A172 (cell line): ENCODE measurements around the gene PPAT. TPM values are rescaled to one million over a fixed set of nuclear protein-coding genes. Genes with fewer than 3 reads are reported as not detected.
"Not testable (repeated sequence)": the region's sequence is repeated elsewhere in the genome, so short reads cannot be mapped to it uniquely, and the experiment has no call there.

Source experiments
- DNase-seq: peaks from one replicate; pipeline ENCODE4 v3.0.0-alpha.2; 2015; ENCODE audit warnings: low spot score
- total RNA-seq: library from RNA; depleted of rRNA; stranded (reverse); fragments of >200 nt; shearing (Covaris generic); gene quantifications from 2 replicates; pipeline ENCODE4 v1.2.3, GENCODE V29; 2014; rRNA removed

Gene PPAT
- total RNA-seq, 1 experiment from 2014 or later = 34.5 TPM

DNA sequence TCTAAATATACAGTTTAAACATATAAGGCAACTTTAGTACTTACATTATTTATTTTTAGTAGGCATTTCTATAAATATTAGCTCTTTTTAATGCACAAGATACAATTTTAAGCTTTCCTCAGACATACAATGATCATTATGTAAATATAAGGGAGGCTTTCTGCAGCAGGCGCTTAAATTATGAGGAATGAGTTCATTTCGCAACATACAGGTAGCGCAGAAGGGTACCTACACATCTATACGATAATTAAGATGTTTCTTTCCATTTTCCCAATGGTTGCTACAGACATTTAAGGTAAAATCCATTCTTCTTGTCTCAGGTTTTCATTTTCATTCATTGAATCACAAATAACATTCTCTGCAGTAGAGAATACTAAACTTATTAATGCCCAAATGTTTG, 49.3 kb downstream of the PPAT start:
- no peak for DNase-seq

DNA sequence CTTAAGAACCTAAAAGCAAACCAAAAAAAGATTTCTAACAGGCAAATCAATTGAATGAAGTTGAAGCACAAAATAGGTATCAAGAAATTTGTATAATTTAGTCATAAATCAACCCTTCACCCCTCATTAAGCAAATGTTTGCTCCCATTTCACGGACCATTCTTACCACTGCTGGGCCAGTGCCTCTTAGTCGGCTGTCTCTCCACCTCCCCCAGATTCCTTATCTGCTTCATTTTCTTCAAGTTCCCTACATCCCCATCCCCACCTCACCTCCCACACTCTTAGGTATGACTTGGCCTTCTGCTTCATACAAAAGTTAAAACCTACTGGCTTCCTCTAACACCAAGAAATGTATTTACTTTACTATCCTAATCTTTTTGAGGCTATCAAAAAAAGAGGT, 60.0 kb downstream of the PPAT start:
- DNase-seq = no peak

DNA sequence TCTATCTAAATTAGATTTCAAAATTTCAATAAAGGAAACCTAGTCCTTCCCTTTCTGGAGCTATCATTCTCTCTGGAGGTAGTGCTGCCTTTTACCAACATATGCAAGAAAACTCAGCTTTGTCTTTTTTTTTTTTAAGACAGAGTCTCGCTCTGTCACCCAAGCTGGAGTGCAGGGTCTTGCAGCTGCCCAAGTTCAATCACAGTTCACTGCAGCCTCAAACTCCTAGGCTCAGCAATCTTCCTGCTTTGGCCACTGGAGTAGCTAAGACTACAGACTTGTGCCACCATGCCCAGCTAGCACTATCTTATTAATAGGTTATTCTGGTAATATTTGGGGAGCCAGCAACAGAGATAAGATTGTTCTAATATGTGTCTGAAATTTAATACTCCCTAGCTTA, 60.5 kb downstream of the PPAT start:
- DNase-seq = no peak

DNA sequence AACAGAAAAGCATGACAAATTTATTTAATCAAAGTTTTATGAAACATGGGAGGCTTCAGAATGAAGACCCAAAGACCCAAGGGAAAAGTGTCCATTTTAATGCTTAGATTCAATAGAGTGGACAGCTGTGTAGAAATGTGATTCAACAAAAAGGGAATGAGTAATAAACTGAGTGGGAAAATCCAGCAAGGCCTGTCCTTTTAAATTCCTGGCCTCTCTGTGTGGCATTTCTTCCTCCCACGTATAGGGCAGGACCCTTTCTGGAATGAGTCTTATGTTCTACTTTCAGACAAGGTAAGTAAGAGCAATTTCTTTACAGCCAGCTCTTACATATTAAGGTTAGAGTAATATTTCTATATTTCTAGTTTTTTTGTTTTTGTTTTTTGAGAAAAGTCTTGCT, 62.6 kb downstream of the PPAT start:
- no peak for DNase-seq

DNA sequence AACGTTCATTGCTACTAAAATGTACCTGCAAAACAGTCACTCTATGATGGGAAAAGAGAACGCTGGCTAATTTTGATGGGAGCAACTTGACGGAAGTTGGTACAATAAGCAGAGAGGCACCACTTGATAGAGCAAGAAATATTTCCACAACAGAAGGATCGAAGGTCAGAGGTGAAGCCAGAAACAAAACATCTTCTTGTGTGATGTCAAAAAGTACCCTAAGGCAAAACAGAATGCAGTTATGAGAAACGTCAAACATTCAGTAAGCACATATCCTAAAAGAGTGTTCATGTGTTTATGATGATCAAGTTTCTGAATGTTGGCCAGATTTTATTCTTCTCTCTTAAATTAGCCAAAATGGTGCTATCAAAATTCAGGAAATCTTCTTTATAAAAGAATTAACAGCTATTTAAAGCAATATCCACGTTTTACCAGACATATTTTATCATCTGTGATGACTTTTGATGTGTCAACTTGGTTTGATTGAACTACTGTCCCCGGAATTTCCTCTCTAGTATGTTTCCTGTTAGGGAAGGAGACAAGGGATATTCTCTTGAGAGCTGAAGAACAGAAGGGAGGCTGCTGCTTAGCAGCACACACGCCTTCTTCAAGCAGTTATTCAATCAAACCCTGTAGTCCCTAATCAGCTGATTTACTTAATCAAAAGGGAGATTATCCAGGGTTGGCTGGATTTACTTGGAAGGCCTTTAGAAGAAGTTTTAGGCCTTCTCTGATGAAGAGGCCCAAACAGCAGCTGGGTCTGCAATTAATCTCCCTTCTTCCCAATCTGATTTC, 63.8 kb downstream of the PPAT start:
- no peak for DNase-seq

DNA sequence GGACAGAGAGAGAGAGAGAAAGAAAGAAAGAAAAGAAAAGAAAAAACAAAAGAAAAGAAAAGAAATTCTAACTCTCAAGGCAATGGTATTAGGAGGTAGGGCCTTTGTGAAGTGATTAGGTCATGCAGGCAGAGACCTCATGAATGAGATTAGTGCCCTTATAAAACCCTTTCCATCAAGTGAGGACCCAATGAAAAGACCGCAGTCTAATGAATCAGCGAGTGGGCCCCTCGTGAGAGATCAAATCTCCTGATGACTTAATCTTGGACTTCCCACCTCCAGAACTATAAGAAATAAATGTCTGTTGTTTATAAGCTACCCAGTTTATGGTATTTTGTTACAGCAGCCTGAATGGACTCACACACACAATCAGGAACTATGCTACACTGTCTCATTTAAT, 65.0 kb downstream of the PPAT start:
- no peak for DNase-seq

DNA sequence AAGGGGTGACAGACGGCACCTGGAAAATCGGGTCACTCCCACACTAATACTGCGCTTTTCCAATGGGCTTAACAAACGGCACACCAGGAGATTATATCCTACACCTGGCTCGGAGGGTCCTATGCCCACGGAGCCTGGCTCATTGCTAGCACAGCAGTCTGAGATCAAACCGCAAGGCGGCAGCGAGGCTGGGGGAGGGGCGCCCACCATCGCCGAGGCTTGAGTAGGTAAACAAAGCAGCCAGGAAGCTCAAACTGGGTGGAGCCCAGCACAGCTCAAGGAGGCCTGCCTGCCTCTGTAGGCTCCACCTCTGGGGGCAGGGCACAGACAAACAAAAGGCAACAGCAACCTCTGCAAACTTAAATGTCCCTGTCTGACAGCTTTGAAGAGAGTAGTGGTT, 72.4 kb downstream of the PPAT start:
- DNase-seq = not testable (repeated sequence)

DNA sequence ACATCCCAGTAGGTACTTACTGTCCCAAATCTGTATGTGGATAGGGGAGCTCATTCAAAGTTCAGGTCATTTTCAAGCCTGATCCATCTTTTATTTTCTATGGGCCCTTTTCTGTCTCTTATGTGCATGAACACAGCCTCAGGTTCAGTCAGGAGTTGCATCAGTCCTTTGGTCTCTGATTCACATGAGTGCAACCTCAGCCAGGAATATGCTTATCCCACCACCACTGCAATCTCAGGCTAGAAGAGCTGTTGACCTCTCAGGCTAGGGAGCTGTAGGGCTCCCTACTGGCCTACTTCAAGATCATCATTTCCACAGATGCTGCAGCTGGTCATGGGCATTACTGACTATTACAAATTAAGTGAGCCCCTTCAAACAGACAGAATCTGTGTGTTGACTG, 75.3 kb downstream of the PPAT start:
- DNase-seq = no peak

DNA sequence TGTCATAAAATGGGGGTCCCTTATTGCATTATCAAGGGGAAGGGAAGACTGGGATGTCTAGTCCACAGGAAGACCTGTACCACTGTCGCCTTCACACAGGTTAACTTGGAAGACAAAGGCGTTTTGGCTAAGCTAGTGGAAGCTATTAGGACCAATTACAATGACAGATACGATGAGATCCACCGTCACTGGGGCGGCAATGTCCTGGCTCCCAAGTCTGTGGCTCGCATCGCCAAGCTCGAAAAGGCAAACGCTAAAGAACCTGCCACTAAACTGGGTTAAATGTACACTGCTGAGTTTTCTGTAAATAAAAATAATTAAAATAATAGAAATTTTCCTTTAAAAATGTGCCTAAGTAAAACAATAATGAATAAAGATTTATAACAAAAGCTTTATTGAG, 78.8 kb downstream of the PPAT start:
- DNase-seq = no peak

DNA sequence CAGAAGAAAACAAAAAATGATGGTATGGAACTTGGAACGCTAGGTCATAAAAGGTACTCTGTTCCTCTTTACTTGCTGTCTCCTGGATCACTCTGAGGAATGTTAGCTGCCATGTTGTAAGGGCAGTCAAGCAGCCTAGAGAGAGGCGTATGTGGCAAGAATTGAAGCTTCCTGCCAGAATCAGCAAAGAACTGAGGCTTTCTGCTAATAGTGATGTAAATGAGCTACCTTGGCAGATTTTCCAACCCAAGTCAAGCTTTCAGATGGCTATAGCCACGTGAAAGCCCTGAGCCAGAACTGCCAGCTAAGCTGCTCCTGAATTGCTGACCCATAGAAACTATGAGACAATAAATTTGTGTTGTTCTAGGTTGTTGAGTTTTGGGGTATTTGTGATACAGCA, 86.8 kb downstream of the PPAT start:
- no peak for DNase-seq

DNA sequence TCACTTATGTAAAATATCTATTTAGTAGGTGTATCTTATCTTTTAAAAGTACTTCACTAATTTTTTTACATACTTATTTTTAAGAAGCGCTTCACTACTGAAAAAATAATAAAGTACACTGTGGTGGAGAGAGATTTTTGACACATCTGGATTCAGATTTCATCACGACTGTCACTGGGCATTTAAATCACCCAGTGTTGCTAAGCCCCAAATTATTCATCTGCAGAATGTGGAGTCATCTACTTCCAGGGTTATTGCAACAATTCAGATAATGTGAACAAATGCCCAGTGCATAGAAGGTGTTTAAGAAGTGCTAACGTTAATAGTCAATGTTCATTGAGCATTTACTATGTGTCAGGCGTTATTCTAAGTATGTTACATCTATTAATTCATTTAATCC, 90.0 kb downstream of the PPAT start:
- DNase-seq = no peak

Other genes with a start within 250 kb of the PPAT start
- 6.0 and 6.9 TPM in 2 replicates for gene AASDH, start 48.1 kb downstream of the PPAT start, total RNA-seq
- 93.0 and 120 TPM in 2 replicates for gene PAICS, start 645 bp upstream of the PPAT start, total RNA-seq
- gene SRP72, start 32.0 kb upstream of the PPAT start, total RNA-seq = 79.8 and 95.5 TPM in 2 replicates
- not detected in 2 replicates for gene ARL9, start 70.2 kb upstream of the PPAT start, total RNA-seq
- gene HOPX, start 245.7 kb upstream of the PPAT start, total RNA-seq = not detected in 2 replicates